DMS79 treated with DMSO at 0.1 percent for 48 hours (cell line): ENCODE measurements around the gene RXRA.

Experiments
- DNase-seq: peaks from one replicate; lab custom pipeline; 2025; lab: John Stamatoyannopoulos, UW

Gene RXRA

DNA sequence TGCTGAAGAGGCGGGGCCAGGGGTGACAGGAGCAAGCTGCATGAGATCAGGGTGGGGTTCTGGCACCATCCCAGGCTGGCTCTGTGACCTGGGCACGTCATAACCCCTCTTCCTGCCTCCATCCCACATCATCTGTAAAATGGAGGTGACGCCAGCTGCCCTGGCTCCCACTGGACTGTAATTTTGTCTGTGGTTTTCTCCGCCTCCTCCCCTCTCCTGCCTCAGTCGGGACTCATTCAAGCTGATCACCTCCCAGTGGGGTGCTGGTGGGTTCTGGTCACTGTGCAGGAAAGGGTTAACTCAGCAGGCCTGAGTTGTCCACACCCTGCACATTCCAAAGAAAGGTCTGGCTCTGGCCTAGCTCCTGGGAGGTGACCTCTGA is 128.2 kb downstream of the RXRA start:
- DNase-seq: no peak

DNA sequence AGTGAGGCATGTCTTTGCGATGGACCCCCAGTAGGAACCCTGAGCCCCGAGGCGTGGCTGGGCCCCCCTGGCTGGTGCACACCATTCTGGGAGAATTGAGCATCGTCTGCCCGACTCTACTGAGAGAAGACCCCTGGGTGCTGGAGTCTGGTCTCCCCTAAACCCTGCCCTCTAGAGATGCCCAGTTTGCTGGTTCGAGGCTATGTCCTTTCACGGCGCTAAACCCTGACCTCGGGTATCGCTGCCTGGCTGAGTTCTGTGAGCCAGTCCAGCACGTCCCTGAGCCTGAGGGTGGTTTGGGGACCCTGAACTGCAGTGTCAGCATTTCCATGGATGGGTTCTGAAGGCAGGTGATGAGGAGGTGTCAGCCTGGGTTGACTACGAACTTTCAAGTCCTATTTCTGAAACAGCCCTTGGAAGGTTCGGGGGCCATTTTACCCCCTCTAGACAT is 128.8 kb downstream of the RXRA start:
- no peak for DNase-seq

DNA sequence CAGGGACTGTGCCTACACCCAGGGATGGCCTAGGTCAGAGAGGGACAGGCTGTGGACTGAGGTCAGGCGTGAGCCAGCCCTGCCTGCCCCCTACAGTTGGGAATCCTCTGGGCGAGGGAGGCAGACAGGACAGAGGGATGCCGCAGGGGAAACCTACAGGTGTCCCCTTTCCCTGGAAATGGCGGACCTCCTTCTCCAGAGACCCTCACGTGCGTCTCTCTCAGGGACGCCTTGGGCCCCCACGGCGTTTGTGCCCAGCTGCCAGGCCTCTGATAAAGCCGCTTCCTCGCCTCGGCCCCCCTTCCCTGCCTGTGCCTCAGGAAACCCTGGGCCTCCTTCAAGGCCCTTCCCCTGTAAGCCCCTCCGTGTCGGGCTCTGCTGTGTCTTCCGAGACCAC is 129.3 kb downstream of the RXRA start:
- DNase-seq: no peak

DNA sequence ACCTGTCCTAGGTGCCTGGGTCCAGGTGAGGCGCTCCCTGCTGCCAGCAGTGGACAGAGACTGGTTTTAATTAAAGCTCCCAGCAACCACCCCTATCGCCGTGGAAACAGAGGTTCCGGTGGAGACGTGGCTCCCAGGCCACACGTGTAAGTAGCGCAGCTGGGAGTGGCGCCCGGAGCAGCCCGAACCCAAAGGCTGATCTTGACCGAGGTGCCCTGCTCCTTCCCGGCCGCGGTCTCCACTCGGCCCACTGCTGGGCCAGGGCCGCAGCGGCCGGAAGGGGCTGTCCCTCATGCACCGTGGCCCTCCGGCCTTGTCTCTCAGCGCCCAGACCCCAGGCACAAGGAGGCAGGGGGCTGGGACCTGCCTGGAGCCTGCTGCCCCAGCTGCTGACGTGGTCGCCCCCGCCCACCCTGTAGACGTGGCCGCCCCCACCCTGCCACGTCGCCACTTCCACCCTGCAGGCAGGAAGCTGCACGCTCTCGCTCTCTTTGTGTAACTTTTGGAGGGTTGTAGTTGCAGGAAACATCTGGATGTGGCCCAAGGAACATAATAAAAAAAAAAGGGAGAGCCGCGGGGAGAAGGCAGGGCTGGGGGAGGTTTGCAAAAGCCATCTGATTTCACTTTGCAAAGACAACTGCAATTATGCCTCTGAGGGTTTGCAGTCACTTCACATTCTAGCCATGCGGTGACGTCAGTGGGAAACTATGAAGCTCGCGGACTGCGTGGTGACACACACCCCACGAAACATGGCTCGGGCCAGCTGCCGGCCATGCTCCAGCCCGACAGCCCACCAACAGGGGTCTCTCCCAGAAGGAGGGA is 129.9 kb downstream of the RXRA start:
- no peak for DNase-seq

DNA sequence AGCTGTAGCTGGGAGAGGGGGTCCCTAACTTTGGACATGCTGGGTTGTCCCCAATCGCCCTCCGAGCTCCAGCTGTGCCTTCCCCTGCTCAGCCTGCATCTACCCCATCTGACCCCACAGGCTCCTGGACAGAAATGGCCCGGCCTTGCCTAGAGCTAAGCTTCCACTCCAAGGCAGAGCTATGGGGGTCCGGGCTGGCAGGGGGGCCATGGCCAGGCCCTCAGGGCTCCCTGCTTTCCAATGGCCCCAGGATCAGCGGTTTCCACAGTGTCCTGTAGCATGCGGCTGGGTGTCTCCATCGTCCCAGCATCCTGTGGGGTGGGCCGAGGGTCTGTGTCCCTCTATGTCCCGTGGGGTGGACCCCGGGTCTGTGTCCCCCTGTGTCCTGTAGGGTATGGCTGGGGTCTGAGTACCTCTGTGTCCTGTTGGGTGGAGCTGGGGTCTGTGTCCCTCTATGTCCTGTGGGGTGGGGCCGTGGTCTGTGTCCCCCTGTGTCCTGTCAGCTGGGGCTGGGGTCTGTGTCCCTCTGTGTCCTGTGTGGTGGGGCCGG is 130.6 kb downstream of the RXRA start:
- DNase-seq: no peak

DNA sequence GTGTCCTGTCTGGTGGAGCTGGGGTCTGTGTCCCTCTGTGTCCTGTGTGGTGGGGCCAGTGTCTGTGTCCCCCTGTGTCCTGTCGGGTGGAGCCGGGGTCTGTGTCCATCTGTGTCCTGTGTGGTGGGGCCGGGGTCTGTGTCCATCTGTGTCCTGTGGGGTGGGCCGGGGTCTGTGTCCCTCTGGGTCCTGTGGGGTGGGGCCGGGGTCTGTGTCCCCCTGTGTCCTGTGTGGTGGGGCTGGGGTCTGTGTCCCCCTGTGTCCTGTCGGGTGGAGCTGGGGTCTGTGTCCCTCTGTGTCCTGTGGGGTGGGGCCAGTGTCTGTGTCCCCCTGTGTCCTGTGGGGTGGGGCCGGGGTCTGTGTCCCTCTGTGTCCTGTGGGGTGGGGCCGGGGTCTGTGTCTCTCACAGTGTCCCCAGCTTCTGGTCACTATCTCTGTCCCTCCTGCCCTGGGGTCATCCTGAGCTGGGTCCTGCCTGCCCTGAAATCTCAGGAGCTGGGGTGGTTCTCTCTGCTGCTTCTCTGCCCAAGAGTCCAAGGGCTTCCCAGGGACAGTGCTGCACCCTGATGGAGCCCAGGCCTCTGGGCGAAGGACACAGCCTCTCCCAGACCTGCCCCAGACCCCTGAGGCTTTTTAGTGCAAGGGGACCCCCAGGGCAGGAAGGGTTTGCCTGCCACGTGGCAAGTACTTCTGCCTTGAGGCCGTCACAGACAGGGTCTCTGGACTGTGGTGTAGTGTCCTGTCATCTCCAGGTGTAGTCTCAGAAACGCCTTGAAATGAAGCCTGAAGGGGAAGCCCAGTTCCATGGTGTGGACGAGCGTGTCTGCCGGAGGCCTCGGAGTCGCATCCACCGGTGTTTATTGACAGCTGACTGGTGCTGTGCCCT is 131.3 kb downstream of the RXRA start:
- DNase-seq: no peak

DNA sequence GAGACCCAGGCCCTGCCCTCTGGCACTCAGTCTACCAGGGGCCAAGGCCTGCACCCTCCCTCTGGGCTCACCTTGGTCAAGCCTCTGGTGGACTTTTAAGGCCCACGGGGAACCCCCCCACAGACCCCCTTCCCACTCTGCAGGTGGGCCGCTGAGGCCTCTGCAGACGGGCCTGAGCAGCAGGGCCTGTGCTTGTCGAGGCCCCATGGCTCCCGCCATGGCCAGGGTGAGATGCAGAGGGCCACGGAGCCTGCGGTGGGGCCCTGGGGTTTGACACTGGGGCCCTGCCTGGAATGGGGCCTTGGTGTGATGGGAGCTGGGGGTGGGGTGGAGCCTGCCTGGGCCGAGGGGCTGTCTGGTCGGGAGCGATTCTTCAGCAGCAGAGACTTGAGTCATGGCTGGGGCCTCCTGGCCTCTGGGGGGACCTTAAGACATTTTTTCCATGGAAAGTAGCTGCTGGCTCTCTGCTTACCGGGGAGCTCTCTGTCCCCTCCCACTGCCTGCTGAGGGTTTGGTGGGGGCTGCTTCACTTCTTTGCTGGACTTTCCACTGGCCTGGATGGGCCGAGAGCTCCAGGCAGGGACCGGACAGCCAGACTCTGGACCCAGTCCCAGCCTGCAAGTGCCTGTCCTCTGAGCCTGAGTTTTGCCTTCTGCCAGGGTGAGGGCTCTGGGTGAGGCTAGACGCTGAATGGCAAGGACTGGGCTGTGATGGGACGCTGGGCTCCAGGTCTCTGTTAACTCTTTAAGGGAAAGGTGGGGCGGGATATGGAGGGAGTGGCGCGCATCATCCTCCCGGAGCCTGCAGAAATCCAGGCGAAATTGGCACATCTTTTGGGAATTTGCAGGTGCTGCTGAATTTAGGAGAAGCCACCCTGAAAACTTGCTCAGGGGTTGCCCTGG is 132.2 kb downstream of the RXRA start:
- no peak for DNase-seq

DNA sequence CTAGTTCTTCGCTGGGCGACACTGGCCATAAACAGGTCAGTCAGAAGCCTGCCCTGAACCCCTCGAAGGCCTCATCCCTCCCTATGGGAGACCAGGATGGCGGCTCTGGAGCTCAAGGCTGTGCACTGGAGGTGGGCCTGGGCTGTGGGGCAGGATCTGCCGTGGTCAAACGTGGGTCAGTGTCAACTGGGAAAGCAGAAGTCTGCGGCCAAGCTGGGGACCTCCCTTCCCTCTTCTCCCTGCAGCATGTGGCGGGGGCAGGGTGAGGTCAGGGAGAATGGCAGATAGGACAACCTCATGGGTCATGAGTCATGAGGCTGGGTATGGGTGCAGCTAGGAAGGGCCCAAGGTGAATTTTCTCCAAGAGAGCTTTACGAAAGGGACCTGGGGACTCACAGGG is 132.9 kb downstream of the RXRA start:
- no peak for DNase-seq

DNA sequence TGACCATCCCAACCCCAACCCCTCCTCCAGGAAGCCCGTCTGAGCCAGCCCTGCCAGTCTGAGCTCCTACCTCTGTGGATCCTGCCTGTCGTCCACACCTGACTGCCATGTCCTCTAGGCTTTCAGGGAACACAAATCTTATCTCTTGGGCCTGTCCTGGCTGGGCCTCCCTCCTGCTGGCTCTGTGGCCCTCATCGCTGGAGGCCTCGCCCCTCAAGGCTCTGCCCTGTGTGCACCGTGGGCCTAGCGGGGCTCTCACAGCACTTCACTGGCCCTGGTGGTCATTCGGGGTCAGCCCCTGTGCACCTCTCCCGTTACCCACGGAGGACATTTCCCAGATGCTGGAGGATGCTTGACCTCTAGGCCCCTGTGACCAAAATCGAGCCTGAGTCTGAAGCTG is 133.3 kb downstream of the RXRA start:
- no peak for DNase-seq

DNA sequence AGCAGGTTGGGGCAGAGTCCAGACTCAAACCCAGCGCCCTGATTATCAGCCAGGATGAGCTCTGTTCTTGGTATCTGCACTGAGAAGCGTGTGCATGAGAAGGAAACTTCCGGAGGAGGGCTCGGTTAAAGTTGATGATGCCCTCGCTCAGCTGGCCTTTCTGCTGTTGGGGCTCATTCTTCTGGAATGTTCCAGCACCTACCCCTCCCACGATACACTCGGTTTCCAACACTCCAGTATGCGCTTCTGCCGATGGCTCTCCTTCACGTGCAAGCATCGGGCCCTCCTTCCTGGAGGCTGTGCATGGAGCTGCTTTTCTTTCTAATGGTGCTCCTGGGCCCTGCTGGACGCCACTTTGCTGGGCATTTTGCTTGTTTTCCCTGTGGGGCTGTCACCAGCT is 134.0 kb downstream of the RXRA start:
- DNase-seq: no peak

DNA sequence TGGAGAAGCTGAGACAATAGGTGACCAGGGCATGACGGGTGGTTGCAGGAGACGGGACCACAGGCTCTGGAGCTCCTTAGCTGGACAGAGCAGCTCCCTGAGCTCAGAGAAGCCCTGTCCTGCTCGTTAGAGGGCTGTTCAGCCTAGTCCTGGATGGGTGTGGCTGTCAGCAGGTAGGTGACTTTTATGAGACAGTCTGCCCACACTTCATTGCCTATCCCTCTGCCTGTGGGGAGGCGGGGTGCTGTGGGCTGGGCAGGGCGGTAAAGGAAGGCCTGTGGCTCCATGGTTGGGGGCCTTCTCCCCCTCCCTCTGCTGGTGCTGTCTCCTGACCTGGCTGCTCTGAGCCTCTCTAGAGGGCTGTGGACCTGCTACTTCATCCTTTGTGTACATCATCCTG is 134.6 kb downstream of the RXRA start:
- DNase-seq: no peak

DNA sequence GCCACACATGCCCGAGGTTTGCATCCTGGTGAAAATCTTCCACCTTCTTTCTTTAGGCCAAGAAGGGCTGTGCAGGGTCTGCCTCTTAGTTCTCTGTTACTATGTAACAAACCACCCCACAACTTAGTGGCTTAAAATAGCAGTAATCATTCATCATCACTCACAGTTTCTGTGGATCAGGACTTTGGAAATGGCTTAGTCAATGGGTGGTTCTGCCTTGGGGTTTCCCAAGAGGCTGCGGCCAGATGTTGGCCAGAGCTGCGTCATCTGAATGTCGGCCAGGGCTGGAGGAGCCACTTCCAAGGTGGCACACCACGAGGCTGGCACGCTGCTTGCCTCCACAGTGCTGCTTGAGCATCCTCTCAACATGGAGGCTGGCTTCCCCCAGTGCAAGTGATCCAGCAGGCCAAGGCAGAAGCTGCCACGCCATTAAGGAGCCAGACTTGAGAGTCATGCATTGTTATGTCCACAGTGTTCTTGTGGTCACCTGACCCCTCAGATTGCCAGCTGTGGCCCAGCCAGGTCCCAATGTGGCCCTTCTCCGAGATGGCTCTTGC is 135.2 kb downstream of the RXRA start:
- DNase-seq: no peak

DNA sequence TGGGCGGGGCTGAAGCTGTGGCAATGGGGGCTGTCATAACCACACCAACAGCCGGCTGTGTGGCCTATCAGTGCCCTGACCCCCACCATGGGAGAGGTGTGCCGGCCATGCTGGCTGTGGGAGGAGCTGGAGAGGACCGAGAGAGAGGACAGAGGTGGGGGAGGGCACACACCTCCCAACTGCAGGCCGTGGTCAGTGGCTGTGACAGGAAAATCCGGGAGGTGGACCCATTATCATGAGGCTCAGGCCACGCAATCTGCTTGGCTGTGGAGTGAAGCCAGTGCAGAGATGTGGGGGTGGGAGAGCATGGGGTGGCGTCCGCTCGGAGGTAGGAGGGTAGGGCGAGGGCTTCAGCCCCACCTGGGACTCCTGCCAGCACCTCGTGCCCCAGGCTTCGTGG is 136.1 kb downstream of the RXRA start:
- no peak for DNase-seq

DNA sequence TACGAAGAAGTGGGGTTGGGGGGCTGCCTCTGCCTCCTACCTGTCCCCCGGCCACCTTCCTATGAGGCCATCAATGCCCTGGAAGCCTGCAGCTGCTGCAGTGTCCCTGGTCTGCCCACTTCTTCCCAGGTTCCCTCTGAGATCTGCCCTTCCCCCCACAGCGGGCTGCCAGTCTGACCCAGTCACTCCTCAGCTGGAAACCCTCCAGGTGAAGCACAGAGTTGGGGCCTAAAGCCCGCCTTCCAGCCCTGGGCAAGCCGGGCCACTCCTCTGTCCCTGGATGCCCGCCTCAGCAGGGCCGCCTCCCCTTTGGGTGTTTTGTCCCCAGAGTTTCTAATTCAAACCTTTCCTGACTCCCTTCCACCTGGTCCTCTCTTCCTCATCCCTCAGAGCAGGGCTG is 137.0 kb downstream of the RXRA start:
- DNase-seq: no peak

DNA sequence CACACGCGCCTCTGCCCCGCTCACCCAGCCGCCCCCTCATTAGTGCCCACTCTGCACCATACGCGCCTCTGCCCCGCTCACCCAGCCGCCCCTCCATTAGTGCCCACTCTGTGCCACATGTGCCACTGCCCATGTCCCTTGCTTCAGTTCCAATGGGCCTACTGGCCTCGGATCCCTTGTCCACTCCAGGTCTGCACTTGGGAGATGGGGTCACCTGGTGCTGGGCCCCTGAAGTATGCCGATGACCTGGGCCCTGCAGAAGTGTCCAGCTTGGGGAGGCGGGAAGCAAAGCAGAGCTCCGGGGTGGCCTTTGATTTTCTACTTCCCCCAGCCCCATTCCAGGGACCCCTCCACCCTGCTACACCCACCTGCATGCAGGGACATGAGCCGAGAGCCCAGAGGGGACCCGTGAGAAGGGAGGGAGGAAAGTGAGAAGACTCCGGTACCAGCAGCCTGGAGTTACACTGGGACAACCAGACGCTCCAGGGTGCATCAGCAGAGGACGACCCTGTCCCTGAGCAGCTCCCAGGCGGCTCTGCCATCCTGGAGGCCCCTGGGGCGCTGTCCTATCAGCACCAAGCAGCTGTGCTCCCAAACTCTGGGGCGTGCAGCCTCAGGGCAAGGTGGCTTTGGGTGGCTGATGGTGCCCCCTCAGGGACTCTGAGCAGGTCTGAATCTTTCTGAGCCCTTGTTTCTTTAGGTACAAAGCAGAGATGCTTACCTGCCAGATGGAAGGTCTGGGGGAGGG is 140.8 kb downstream of the RXRA start:
- DNase-seq: no peak

DNA sequence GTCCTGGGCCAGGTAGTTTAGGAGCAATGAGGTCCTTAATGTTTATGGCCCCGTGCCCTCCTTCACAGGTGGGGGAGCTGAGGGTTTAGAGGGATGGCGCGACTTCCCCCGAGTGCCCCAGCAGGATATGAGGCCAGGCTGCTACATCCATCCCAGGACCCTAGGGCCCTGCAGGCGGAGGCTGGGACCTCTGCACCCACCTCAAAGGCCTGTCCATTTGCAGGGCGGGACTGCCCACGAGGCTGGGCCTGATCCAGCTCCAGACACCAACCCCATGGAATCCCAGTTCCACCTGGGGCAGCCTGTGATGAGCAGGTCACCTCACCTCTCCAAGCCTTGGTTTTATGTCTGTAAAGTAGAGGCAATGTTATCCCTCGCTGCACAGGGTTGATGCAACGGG is 142.1 kb downstream of the RXRA start:
- DNase-seq: no peak

DNA sequence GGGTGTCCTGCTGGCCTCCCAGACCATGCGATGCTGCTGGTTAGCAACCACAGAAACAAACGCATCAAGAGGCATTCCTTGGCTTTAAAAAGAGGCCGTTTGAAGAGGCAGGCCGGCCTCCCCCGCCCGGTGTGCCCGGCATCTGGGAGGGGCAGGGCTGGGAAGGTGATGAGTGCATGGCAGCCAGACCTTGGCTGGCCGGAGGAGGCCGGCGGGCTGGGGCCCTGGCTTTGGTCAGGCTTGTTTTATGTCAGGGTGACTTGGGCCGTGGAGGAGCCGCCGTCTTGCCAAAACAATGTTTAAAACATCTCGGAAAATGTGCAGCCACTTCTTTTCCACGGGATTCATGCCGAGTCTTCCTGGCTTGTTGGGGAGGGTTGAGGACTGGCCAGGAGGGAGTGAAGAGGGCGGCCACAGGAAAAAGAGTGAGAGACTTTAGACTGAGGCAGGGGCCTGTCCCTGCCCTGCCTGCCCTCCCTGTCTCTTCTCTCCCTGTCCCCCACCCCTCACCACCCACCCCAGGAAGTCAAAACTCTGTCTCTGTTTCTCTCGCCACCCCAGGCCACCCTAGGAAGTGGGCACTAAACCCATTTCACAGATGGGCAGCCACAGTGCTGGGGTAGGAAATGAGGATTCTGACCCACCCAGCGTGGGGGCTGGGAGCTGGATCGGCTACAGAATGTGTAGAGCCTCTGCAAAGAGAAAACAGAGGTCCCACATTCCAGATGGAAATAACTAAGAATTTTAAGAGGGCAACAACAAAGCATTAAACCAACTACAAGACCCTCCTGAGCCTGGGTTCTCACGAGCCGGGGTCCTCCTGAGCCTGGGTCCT is 143.0 kb downstream of the RXRA start:
- DNase-seq: no peak

DNA sequence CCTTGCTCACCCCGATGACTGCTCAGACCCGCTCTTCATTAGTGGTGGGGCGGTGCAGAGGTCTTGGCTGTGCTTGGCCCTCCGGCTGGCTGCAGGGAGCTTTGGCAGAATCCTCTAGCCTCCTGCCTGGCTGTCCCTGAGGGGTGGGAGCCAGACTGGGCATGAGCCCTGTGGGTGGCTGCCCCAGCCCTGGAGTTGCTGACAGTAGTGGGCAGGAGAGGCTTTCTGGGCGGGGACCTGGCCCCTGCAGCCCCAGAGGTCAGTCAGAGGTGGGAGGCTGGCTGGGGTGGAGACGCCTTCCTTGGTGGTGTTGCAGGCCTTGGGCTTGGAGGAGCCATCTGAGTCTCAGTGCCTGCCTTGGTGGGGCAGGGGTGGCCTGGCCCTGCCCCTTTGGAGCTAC is 146.0 kb downstream of the RXRA start:
- DNase-seq: no peak

DNA sequence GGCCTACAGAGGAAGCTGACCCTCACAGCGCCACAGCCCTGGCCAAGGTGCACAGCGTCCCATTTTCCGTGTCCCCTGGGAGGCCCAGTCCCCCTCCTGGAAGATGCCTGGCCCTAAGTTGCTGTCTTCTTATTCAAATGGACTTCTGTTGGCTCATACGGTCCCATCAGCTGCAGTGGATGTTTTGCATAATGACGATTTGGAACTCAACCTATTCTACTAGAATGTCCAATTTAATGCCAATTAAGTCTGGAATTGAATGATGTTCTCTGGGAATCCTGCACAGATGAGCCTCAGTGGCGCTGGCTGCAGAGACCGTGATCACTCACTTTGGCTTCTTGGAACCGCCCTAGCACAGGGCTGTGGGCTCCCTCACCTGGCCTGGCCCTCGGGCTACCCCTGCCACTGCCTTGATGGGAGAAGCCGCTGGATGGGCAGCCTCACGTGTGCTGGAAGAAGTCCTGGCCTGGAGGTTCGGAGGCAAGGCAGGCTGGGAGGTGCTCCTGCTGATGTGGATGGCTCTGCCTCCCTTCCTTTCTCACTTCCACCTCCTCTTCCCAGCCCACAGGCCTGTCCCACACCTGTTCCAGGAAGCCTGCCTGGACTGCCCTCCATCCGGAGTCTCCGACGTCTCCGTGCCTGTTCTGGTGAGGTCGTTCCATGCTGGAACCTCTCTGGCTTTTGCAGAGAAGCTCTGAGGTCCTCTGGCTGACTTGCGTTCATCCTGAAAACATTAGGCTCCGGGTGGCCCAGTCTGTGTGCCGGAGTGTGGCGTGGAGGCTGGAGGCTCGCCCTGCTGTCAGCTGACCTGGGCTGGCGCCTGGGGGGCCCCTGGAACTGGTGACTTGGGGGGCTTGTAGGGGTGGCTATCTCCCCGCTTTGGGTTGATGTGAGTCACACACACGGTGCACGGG is 147.1 kb downstream of the RXRA start:
- no peak for DNase-seq
